ENCODE data around the gene TESK2. TPM values are rescaled to one million over a fixed set of nuclear protein-coding genes. Genes with fewer than 3 reads are reported as not detected.
A peak's percentile ranks its signal among the peaks of the same experiment; 100 is the strongest.

TESK2 gene
- total and polyA plus RNA-seq, 2 of the 8 experiments (the other 6 are each of a cell fraction or from before 2014, with no cell fraction given) = 10.8 to 12.6 TPM

GRCh38 chr1:45490626-45491486 is at the start of gene TESK2 (continued):
- no peak for TF ChIP-seq RNF2 (IDR thresholded peaks at IDR 0.05; ENCODE audit: borderline replicate concordance, low read depth, low read length, missing control alignments, poor library complexity, severe bottlenecking)
- no peak for TF ChIP-seq CTBP2 (IDR thresholded peaks at IDR 0.05; ENCODE audit: borderline replicate concordance, insufficient read depth, insufficient read length, low read length)
- TF ChIP-seq ZNF274 (IDR thresholded peaks at IDR 0.05; ENCODE audit: borderline replicate concordance, extremely low read depth, low read length) = no peak
- peak; percentile 97; the same call in 1 of the 2 replicates for TF ChIP-seq RBBP5 (IDR thresholded peaks at IDR 0.05; ENCODE audit: borderline replicate concordance, low read depth, low read length)
- no peak for TF ChIP-seq BRCA1 (IDR thresholded peaks at IDR 0.05; ENCODE audit: low read depth, low read length)
- TF ChIP-seq GABPA (IDR thresholded peaks at IDR 0.05; ENCODE audit: borderline replicate concordance, insufficient read depth, low read length) = no peak
- 0 out of 2 replicates have a peak, but pooled peaks have one; percentile 35 for TF ChIP-seq EGR1 (IDR thresholded peaks at IDR 0.05; ENCODE audit: borderline replicate concordance, low read depth, low read length)
- no peak for TF ChIP-seq POU5F1 (IDR thresholded peaks at IDR 0.05; ENCODE audit: low read depth, low read length)
- TF ChIP-seq BACH1 (IDR thresholded peaks at IDR 0.05; ENCODE audit: low read length) = peak; percentile 37; the same call in 1 of the 2 replicates
- no peak for TF ChIP-seq NRF1 (IDR thresholded peaks at IDR 0.05; ENCODE audit: low read depth, low read length)
- no peak for TF ChIP-seq FOSL1 (IDR thresholded peaks at IDR 0.05; ENCODE audit: insufficient read depth, low read depth, low read length)
- peak; percentile 81 for TF ChIP-seq ASH2L (IDR thresholded peaks at IDR 0.05; ENCODE audit: low read length)
- peak; percentile 87; the same call in 1 of the 2 replicates for TF ChIP-seq SP4 (IDR thresholded peaks at IDR 0.05; ENCODE audit: low read length)
- no peak for TF ChIP-seq GTF2F1 (IDR thresholded peaks at IDR 0.05; ENCODE audit: borderline replicate concordance, low read depth, low read length)
